Fibroblast of pulmonary artery (primary cell): ENCODE data around the gene CA6.
"Not testable (repeated sequence)": the region's sequence is repeated elsewhere in the genome, so short reads cannot be mapped to it uniquely, and the experiment has no call there.

ENCODE experiments used
- DNase-seq: peaks from one replicate; pipeline ENCODE4 v3.0.0-alpha.2; 2010; ENCODE audit warnings: low read depth
- H3K4me3 ChIP-seq: replicated peaks from 2 replicates; pipeline ENCODE4 v1.5.1; 2011; ENCODE audit warnings: low read depth, mild to moderate bottlenecking, control low read depth, low read length, moderate library complexity
- TF ChIP-seq, protein P1 (sequence below): IDR thresholded peaks from 2 replicates; pipeline ENCODE4 v1.5.1; 2011; ENCODE audit warnings: mild to moderate bottlenecking, control low read depth, low read length, inconsistent platforms; ENCODE audit errors: missing control alignments

CA6 gene

GRCh38 chr1:8914466-8914865, 31.2 kb upstream of the CA6 start:
- TF ChIP-seq, protein P1, sequence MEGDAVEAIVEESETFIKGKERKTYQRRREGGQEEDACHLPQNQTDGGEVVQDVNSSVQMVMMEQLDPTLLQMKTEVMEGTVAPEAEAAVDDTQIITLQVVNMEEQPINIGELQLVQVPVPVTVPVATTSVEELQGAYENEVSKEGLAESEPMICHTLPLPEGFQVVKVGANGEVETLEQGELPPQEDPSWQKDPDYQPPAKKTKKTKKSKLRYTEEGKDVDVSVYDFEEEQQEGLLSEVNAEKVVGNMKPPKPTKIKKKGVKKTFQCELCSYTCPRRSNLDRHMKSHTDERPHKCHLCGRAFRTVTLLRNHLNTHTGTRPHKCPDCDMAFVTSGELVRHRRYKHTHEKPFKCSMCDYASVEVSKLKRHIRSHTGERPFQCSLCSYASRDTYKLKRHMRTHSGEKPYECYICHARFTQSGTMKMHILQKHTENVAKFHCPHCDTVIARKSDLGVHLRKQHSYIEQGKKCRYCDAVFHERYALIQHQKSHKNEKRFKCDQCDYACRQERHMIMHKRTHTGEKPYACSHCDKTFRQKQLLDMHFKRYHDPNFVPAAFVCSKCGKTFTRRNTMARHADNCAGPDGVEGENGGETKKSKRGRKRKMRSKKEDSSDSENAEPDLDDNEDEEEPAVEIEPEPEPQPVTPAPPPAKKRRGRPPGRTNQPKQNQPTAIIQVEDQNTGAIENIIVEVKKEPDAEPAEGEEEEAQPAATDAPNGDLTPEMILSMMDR: no peak
- DNase-seq: no peak
- H3K4me3 ChIP-seq: no peak overlapping the region

DNA sequence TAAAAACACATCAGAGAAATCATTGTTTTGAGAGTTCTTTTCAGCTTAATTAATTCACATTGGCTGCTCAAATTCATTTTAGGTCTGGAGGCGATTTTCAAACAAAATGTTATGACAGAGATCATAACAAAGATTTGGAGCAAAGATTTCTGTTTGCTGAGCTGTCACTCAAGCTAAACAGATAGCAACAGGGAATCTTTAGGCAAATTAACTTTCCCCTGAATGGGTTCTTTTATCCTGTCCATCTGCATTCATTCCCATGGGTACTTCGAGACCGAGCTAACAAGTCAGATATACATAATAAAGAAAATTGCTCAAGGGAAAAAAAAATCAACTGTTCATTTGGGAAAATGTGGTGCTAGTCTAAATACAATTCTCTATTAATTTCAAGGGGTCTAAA, 30.2 kb upstream of the CA6 start:
- TF ChIP-seq, protein P1: no peak

GRCh38 chr1:8917536-8917935, 28.1 kb upstream of the CA6 start:
- H3K4me3 ChIP-seq, DNase-seq: not testable (repeated sequence)

More for the DNA sequence above, 30.2 kb upstream of the CA6 start:
- no peak for DNase-seq
- H3K4me3 ChIP-seq: no peak overlapping the region

GRCh38 chr1:8922962-8923361, 22.7 kb upstream of the CA6 start:
- TF ChIP-seq, protein P1: no peak
- H3K4me3 ChIP-seq: no peak overlapping the region
- no peak for DNase-seq

DNA sequence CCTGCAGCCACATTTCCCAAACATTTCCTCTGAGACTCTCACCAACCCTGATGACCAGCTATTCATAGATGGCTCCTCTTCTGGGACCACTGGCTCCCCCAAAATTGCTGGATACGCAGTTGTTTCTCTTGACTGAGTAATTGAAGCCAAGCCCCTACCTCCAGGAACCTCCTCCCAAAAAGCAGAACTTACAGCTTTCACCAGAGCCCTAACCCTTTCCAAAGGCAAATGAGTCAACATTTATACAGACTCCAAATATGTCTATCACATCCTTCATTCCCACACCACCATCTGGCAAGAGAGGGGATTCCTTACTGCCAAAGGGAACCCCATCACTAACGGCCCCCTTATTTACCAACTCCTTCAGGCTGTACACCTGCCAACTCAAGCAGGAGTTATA, 20.3 kb upstream of the CA6 start:
- TF ChIP-seq, protein P1: no peak
- no peak overlapping the region for H3K4me3 ChIP-seq
- DNase-seq: no peak

DNA sequence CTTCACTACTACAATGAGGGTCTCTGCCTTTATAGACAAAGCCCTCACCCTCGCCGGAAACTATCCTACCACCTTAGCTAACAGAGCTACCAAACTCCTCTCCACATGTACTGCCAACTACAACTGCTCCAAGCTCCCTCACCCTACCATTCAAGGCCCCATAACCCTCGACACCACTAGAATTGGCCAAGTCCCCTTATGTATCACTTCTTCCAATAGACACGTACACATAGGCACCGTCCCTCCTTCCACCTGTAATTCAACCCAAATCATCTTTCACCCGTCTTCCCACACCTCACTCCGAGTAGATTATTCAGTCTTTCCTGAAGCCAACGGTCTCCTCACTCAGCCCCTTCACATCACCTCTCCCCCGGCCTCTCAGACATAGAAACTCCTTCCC, 19.7 kb upstream of the CA6 start:
- no peak for DNase-seq
- TF ChIP-seq, protein P1: no peak
- H3K4me3 ChIP-seq: no peak overlapping the region

GRCh38 chr1:8926707-8927694, 18.7 kb upstream of the CA6 start:
- no peak overlapping the region for H3K4me3 ChIP-seq
- TF ChIP-seq, protein P1: no peak
- DNase-seq: no peak
